GM19452 (cell line): ENCODE measurements around the gene RND1.
A peak's percentile ranks its signal among the peaks of the same experiment; 100 is the strongest.
"Not testable (repeated sequence)": the region's sequence is repeated elsewhere in the genome, so short reads cannot be mapped to it uniquely, and the experiment has no call there.

ENCODE experiments used
- ATAC-seq: cut with Tn5 transposase; IDR thresholded peaks from one replicate; pipeline ENCODE4 v1.9.1; 2021; ENCODE audit not compliant: unreplicated experiment

Gene RND1

DNA sequence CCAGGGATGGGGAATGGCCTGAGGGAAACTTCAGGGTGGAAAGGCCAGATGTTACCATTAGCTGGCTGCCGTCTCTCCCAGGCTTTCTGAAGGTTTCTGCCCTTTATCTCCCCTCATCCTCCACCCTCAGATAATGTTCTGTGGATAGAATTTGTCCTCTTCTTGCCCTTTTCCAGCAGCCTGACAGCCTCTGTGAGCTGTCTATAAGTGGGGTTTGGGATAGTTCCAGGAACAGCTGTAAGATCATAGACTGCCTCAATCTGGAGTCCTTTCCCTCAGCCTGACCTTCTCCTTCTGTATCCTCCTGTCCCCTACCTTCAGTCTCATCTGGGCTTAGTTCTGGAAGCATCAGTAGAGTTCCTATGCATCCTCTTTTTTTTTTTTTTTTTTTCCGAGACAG lies 2.8 kb upstream of the RND1 start:
- no peak for ATAC-seq

DNA sequence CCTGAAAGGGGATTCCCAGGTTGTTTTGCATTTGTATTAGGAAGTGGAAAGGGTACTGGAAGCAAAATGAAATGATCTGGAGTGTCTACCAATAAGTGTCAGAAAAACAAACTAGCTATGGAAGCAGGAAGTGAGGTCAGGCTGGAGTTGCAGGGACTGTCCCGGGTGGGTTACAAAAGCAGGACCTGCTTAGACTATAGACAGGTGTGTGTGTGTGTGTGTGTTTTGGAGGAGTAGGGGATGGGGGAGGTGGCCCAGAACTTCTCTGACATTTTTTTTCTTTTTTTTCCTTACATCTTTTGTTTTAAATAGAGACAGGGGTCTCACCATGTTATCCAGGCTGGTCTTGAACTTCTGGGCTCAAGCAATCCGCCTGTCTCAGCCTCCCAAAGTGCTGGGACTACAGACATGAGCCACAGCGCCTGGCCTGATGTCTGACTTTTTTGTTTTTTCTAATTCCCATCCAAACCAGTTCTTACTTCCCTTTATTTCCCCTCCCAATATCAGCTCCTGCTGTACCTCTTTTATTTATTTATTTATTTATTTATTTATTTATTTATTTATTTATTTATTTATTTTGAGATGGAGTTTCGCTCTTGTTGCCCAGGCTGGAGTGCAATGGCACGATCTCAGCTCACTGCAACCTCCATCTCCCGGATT lies 512 bp upstream of the RND1 start:
- peak; percentile 39 for ATAC-seq

DNA sequence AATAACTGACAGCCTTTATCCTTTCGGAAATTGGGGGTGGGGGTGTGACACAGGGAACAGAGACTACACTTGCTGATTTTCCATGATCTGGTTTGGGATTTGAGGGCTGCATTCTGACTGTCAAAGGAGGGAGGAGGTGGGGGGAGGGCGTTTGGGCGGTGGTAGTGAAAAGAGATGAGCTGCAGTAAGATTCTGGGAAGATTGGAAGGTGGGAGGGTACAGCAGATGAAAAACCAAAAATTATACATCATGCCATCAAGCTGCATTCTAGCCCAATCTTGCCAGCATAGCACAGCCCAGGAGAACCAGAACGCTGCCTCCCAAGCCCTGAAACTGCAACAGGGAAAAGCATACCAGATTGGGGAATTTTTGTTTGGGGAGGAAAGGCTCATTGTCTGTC lies 2.4 kb downstream of the RND1 start:
- no peak for ATAC-seq

GRCh38 chr12:48862760-48863159 lies 2.9 kb downstream of the RND1 start:
- ATAC-seq = no peak

DNA sequence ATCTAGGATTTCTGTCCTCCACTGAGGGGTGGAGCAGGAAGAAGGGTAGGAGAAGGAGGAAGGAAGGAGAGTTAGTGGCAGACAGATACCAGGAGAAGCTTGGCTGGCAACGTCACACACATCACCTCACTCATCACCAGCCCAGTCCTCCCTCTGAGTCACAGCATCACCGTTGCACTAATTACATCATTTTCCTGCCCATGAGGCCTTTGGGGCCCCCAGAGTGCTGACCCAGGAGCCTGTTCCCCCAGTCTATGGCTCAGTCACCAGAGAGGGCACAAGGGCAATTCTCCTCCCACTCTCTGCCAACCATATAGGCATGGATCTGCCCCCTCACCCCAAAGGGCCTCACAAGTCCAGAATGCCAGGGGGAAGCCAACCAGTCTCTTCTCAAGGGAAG lies 4.6 kb downstream of the RND1 start:
- no peak for ATAC-seq

DNA sequence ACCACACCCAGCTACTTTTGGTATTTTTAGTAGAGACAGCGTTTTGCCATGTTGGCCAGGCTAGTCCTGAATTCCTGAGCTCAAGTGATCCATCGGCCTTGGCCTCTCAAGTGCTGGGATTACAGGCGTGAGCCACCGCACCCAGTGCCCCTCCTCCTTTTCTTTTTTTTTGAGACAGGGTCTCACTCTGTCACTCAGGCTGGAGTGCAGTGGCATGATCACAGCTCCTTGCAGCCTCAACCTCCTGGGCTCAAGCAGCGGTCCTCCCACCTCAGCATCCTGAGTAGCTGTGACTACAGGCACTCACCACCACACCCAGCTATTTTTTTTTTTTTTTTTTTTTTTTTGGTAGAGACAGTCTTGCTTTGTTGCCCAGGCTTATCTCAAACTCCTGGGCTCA lies 5.4 kb downstream of the RND1 start:
- not testable (repeated sequence) for ATAC-seq

DNA sequence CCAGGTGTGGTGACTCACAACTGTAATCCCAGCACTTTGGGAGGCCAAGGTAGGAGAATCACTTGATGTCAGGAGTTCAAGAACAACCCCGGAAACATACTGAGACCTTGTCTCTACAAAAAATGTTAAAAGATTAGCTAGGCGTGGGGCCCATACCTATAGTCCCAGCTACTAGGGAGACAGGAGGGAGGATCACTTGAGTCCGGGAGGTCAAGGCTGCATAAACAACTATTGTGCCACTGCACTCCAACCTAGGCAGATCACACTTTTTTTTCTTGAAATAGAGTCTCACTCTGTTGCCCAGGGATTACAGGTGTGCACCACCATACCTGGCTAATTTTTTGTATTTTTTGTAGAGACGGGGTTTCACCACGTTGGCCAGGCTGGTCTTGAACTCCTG lies 6.1 kb downstream of the RND1 start:
- no peak for ATAC-seq

- ATAC-seq = no peak
These were observed 7.6 kb downstream of the RND1 start for GRCh38 chr12:48858043-48858442.

- ATAC-seq = no peak
These were observed 8.2 kb downstream of the RND1 start for GRCh38 chr12:48857278-48857994.

- ATAC-seq = no peak
These were observed 9.3 kb downstream of the RND1 start for GRCh38 chr12:48856379-48856778.

GRCh38 chr12:48854932-48855331 lies 10.7 kb downstream of the RND1 start:
- not testable (repeated sequence) for ATAC-seq

DNA sequence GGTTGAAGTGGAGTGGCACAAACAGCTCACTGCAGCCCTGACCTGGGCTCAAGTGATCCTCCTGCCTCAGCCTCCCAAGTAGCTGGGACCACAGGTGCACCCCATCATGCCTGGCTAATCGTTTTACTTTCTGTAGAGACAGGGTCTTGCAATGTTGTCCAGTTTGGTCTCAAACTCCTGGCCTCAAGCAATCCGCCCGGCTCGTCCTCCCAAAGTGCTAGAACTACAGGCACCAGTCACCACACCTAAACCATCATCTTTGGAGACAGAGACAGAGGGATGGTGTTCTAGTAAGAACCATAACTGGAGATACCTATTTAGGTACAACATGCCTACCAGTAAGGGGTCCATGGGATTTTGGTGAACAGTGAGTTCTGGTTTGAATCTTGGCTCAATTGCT lies 11.2 kb downstream of the RND1 start:
- no peak for ATAC-seq

DNA sequence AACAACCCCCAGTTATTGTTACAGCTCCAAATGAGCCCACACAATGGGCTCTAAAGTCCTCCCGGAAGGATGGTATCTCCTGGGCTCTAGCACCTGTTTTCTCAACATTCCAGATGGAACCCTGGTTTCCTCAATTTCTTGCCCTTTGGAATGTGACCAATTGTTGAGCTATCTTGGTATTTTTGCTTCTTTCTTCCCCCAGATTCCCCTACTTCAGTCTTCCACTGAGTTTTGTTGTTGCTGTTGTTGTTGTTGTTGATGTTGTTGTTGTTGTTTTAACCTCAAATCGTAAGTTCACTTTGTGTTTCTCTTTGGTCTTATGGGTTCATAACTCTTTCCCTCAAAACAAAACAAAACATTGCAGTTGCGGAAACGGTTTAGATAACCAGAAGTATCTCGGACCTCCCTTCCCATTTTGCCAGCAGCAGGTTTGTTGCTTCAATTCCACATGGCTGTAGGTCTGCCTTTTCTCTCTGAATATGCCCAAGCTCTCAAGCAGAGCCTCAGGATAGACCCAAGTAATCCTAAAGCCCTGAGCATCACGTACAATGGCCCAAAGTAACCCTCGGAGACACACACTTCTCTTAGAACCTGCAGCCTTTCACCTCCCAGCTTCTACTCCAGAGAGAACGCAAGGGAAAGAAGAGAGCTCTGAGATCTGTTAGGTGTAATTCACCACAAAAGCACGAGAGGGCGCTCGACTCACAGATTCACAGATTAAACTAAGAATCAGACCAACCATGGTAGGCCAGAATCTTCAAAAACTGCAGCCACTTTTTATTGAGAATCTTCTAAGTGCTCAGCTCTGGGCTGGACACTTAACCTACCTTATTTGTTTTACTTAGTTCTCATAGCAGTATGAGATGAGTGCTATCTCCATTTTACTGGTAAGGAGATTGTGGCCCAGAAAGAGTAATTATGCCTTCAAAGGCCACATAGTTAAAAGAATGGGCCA lies 12.7 kb downstream of the RND1 start:
- ATAC-seq = peak; percentile 8

DNA sequence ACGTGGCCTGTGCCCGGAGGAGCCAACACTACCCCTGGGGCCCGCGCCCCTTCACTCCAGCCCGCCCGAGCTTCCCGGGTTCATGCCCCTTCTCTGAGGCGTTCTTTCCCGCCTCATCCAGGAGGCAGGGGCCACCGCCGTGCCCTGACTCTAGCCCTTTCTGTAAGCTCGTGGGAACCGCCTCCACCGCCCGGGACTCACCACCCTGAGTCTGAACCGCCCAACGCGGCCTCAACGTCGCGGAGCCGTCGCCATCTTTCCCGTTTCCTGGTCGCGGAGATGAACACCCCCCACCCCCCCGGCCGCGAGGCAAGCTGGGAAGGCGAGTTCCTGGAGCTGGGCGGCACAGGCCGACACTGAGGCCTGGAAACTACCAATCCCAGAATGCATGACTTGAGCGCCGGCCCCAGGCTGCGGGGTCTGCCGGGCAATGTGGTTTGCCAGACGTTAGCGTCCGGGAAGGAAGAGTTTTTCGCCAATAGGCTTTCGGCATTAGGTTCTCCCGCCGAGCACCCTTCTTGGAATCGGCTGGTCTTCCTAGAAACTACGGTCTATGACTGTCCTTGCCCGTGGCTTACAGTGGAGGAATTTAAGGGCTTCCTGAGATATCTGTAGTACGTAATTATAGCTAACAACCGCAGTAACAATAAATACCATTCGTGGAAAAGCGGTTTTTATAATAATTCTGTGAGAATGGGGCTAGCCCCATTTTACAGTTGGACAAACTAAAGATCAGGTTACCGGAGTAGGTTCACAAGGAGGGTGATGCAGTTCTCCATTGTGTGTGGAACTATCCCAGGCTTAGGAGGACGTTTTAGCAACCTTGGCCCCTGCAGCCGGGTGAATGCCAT lies 13.6 kb downstream of the RND1 start, which contains the start of gene DDX23:
DDX23 (minus strand) TSS at position 281 of the 851 bp plus-strand sequence. CDS start 6,381 bp downstream, outside the sequence.
- peak; percentile 93 for ATAC-seq

DNA sequence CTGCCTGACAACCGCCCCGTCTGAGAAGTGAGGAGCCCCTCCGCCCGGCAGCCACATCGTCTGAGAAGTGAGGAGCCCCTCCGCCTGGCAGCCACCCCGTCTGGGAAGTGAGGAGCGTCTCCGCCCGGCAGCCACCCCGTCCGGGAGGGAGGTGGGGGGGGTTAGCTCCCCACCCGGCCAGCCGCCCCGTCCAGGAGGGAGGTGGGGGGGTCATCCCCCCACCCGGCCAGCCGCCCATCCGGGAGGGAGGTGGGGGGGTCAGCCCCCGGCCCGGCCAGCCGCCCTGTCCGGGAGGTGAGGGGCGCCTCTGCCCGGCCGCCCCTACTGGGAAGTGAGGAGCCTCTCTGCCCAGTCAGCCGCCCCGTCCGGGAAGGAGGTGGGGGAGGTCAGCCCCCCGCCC lies 23.6 kb downstream of the RND1 start:
- ATAC-seq = not testable (repeated sequence)

DNA sequence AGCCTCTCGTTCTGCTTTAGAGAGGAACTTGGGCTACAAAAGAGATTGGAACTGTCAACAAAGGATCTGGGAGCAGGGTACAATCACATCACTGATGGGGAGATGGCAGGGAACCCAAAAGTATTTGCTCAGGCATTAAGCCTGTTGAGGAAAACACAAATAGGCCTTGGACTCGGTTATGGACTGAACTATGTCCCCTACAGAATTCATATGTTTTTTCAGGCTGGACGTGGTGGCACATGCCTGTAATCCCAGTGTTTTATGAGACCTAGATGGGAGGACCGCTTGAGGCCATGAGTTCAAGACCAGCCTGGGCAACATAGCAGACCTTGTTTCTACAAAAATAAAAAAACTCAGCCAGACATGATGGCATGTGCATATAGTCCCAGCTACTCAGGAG lies 27.6 kb downstream of the RND1 start:
- no peak for ATAC-seq

- no peak for ATAC-seq
These were observed 33.2 kb downstream of the RND1 start for GRCh38 chr12:48832321-48833060.

DNA sequence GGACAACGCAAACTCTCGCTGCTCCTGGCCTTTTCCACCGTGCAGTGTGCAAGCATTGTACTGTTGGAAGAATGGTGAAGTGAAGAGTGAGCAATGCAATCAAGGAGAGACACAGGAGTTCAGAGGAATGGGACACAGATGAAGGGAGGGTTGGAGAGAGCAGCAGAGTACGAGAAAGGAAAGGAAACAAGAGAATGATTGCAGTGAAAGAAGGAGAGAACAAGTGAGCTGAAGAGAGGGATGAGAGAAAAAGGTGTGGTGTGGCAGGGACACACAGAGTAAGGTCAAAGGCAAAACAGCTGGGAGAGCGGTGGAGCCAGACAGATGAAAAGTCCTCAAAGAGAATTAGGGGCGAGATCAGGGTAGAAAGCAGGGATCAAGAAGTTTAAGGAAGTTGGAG lies 34.4 kb downstream of the RND1 start:
- no peak for ATAC-seq

- ATAC-seq = no peak
These were observed 36.7 kb downstream of the RND1 start for GRCh38 chr12:48828841-48829575.
